Fibroblast of lung (primary cell): ENCODE results near the gene TOMM20L. TPM values are rescaled to one million over a fixed set of nuclear protein-coding genes. Genes with fewer than 3 reads are reported as not detected.
A peak's percentile ranks its signal among the peaks of the same experiment; 100 is the strongest.

Experiments used
- DNase-seq, 2 donors: peaks; one replicate each; pipeline versions ENCODE4 v3.0.0 to v3.0.0-alpha.2; 2010; ENCODE audit warnings: low read depth in 2 of 2
- H2AFZ ChIP-seq: 2 replicates; pipeline ENCODE4 v1.5.1; 2012; ENCODE audit warnings: low read length, control low read depth, inconsistent platforms
- H3K27ac ChIP-seq: 2 replicates; pipeline ENCODE4 v1.5.1; 2011; ENCODE audit warnings: low read length, control low read depth; ENCODE audit not compliant: insufficient read depth
- H3K27me3 ChIP-seq: 2 replicates; pipeline ENCODE4 v1.5.1; 2011; ENCODE audit warnings: mild to moderate bottlenecking, low read length; ENCODE audit not compliant: control insufficient read depth, insufficient read depth
- H3K36me3 ChIP-seq: 2 replicates; pipeline ENCODE4 v1.5.1; 2011; ENCODE audit warnings: low read length; ENCODE audit not compliant: control insufficient read depth, insufficient read depth
- H3K4me1 ChIP-seq: 2 replicates; pipeline ENCODE4 v1.5.1; 2011; ENCODE audit warnings: low read length; ENCODE audit not compliant: control insufficient read depth, insufficient read depth; ENCODE audit errors: extremely low read depth
- H3K4me2 ChIP-seq: 2 replicates; pipeline ENCODE4 v1.5.1; 2011; ENCODE audit warnings: low read length, control low read depth; ENCODE audit not compliant: insufficient read depth; ENCODE audit errors: extremely low read depth
- H3K4me3 ChIP-seq, 4 experiments: fragments of 200-600 bp in 1 of 4; sonication (generic) in 1 of 4; replicated peaks in 1 of 4; 2 replicates each; pipeline ENCODE4 v1.5.1; 2011 to 2016; ENCODE audit warnings: low read length in 4 of 4, low read depth in 3 of 4, mild to moderate bottlenecking in 3 of 4, control low read depth in 2 of 4, inconsistent platforms in 1 of 4, mixed read lengths in 1 of 4; ENCODE audit not compliant: insufficient read depth in 1 of 4; ENCODE audit errors: control extremely low read depth in 1 of 4
- H3K79me2 ChIP-seq: 2 replicates; pipeline ENCODE4 v1.5.1; 2012; ENCODE audit warnings: mild to moderate bottlenecking, low read length, inconsistent platforms; ENCODE audit not compliant: control insufficient read depth, insufficient read depth
- H3K9ac ChIP-seq: 2 replicates; pipeline ENCODE4 v1.5.1; 2011; ENCODE audit warnings: mild to moderate bottlenecking, low read length, control low read depth; ENCODE audit not compliant: insufficient read depth
- H3K9me3 ChIP-seq: 2 replicates; pipeline ENCODE4 v1.5.1; 2012; ENCODE audit warnings: low read depth, low read length; ENCODE audit not compliant: control insufficient read depth, insufficient read depth
- H4K20me1 ChIP-seq: 2 replicates; pipeline ENCODE4 v1.5.1; 2011; ENCODE audit warnings: low read length; ENCODE audit not compliant: control insufficient read depth, insufficient read depth; ENCODE audit errors: extremely low read depth
- EZH2 ChIP-seq: IDR thresholded peaks from 2 replicates; pipeline ENCODE4 v1.5.1; 2012; ENCODE audit warnings: low read length, control low read depth, mild to moderate bottlenecking; ENCODE audit errors: missing control alignments
- polyA plus RNA-seq, 2 donors: library from polyadenylated mRNA; depleted of rRNA in 1 of 2; stranded (reverse) in 1 of 2; unstranded in 1 of 2; fragments of >200 nt; gene quantifications; 2 replicates each; pipeline ENCODE4 v1.2.1, GENCODE V29; 2011 to 2012; ENCODE audit warnings: missing spikeins in 1 of 2
- total RNA-seq: library from RNA; depleted of rRNA; stranded (reverse); fragments of >200 nt; gene quantifications from 2 replicates; pipeline ENCODE4 v1.2.1, GENCODE V29; 2014
- TF ChIP-seq, protein P1 (sequence below), 2 donors: IDR thresholded peaks in 1 of 2; conservative IDR thresholded peaks in 1 of 2; 1 replicate in 1 of 2; 2 replicates in 1 of 2; pipeline ENCODE4 v1.5.1; 2011 to 2012; ENCODE audit warnings: low read length in 2 of 2, control low read depth in 1 of 2, inconsistent platforms in 1 of 2, low read depth in 1 of 2, mild to moderate bottlenecking in 1 of 2

Gene TOMM20L
- total and polyA plus RNA-seq, 2 donors (not counting 1 experiment from before 2014, with no cell fraction given) = not detected

DNA sequence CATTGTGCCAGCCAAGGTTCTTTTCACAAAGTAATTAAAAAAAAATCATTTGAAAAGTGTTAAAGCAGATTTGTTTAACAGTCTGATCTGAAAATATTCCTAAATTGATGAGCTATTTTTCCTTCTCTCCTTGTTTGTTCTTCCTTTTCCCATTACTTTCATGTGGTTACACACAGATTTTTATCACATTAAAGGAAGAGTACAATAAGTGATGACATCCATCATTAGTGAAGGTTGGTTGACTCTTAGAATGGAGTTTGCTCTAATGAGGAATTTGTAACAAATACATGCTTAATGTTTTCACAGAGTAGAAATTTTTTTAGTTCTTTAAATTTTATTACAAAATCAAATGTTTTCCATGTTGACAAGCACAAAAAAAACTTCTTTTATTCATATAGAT lies 18.9 kb upstream of the TOMM20L start:
- TF ChIP-seq, protein P1, sequence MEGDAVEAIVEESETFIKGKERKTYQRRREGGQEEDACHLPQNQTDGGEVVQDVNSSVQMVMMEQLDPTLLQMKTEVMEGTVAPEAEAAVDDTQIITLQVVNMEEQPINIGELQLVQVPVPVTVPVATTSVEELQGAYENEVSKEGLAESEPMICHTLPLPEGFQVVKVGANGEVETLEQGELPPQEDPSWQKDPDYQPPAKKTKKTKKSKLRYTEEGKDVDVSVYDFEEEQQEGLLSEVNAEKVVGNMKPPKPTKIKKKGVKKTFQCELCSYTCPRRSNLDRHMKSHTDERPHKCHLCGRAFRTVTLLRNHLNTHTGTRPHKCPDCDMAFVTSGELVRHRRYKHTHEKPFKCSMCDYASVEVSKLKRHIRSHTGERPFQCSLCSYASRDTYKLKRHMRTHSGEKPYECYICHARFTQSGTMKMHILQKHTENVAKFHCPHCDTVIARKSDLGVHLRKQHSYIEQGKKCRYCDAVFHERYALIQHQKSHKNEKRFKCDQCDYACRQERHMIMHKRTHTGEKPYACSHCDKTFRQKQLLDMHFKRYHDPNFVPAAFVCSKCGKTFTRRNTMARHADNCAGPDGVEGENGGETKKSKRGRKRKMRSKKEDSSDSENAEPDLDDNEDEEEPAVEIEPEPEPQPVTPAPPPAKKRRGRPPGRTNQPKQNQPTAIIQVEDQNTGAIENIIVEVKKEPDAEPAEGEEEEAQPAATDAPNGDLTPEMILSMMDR (conservative IDR thresholded peaks at IDR 0.05 in 1 of 2, IDR thresholded peaks at IDR 0.05 in 1 of 2; ENCODE audit: low read depth in 1 of 2, low read length in 2 of 2) = no peak
- no peak for TF ChIP-seq EZH2
- no peak for DNase-seq

DNA sequence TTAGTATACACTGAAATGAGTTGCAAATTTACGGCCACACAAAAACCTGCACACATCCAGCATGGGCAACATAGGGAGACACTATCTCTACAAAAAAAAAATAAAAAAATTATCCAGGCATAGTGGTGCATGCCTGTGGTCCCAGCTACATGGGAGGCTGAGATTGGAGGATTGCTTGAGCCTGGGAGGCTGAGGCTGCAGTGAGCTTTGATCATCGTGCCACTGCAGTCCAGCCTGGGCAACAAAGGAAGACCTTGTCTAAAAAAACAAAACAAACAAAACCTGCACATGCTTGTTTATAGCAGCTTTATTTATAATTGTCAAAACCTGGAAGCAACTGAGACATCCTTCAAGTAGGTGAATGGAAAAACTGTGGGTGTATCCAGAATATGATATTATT lies 4.9 kb upstream of the TOMM20L start:
- H3K9ac ChIP-seq = no peak overlapping the region
- H4K20me1 ChIP-seq = no peaks in the 10 kb centered on the region
- H3K4me1 ChIP-seq = no peaks in the 10 kb centered on the region
- H2AFZ ChIP-seq = no peak overlapping the region
- H3K27ac ChIP-seq = no peak overlapping the region
- H3K79me2 ChIP-seq = no peaks in the 10 kb centered on the region
- no peak for TF ChIP-seq EZH2
- H3K9me3 ChIP-seq = no peaks in the 10 kb centered on the region
- H3K4me2 ChIP-seq = no peak overlapping the region
- no peaks in the 10 kb centered on the region for H3K27me3 ChIP-seq
- DNase-seq = no peak
- no peak overlapping the region for H3K4me3 ChIP-seq
- no peaks in the 10 kb centered on the region for H3K36me3 ChIP-seq

More for the DNA sequence above, 18.9 kb upstream of the TOMM20L start:
- Histone ChIP-seq H3K4me1 (no peaks in the 10 kb centered on the region), H3K79me2 (no peaks in the 10 kb centered on the region), H3K9ac (no peak overlapping the region), H3K27me3 (no peaks in the 10 kb centered on the region), H3K9me3 (no peaks in the 10 kb centered on the region), H3K4me2 (no peak overlapping the region), H3K27ac (no peak overlapping the region), H3K4me3 (no peak overlapping the region), H2AFZ (no peak overlapping the region), H4K20me1 (no peaks in the 10 kb centered on the region), H3K36me3 (no peaks in the 10 kb centered on the region)

DNA sequence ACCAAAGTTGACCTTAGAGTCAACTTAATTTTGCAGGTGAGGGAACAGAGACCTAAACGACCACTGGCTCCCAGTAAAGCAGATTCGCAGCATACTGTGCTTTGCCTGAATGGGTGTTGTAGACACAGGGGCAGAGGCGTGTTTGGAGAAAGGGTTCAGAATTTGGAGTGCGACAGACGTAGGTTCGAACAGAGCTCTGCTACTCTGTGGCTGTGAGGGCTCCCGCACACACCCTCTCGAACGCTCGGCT lies 243 bp upstream of the TOMM20L start:
- H3K4me1 ChIP-seq = peaks cover 3% of the 10 kb centered on the region
- H4K20me1 ChIP-seq = no peaks in the 10 kb centered on the region
- peak overlapping the region in 3 of 4 experiments; percentile 41 to 52 (median 50) for H3K4me3 ChIP-seq
- no peaks in the 10 kb centered on the region for H3K36me3 ChIP-seq
- H2AFZ ChIP-seq = peak overlapping the region; percentile 87
- TF ChIP-seq, protein P1 (conservative IDR thresholded peaks at IDR 0.05 in 1 of 2, IDR thresholded peaks at IDR 0.05 in 1 of 2; ENCODE audit: low read depth in 1 of 2, low read length in 2 of 2) = no peak
- TF ChIP-seq EZH2 = no peak
- H3K79me2 ChIP-seq = no peaks in the 10 kb centered on the region
- H3K9ac ChIP-seq = peak overlapping the region; percentile 60
- no peaks in the 10 kb centered on the region for H3K27me3 ChIP-seq
- no peaks in the 10 kb centered on the region for H3K9me3 ChIP-seq
- peak overlapping the region; percentile 76 for H3K4me2 ChIP-seq
- H3K27ac ChIP-seq = no peak overlapping the region
- no peak for DNase-seq
